Measurements from ENCODE around the gene BATF3. TPM values are rescaled to one million over a fixed set of nuclear protein-coding genes. Genes with fewer than 3 reads are reported as not detected.

BATF3 gene
- total RNA-seq, 4 donors from 2014 or later = 0.38 to 5.1 TPM; not detected in 2

GRCh38 chr1:212700892-212701819, 1.5 kb upstream of the BATF3 start:
- DNase-seq (peak in 1 of 2 donors; percentile 17), ATAC-seq (peak in 1 of 2 donors; percentile 45)
- H3K27me3 ChIP-seq = peaks cover 39 to 50% (median 46%) of the 10 kb centered on the region in 3 donors
- peak overlapping the region; percentile 35 to 71 (median 67) for H3K27ac ChIP-seq
- peak overlapping the region; percentile 61 to 69 (median 66) for H3K4me3 ChIP-seq
- TF ChIP-seq POLR2A (IDR thresholded peaks at IDR 0.05) = no peak
- TF ChIP-seq CTCF (IDR thresholded peaks at IDR 0.05 in 4 of 5, conservative IDR thresholded peaks at IDR 0.05 in 1 of 5) = no peak
- intact Hi-C loops (cut with DNase I; ENCODE audit: low total_unique reads) (no loop called here), in situ Hi-C loops (cut with MboI; ENCODE audit: low sequenced_read_pairs in 4 of 4) (no loop called here)
- H3K4me1 ChIP-seq = peaks cover 12 to 28% of the 10 kb centered on the region in 2 donors
- H3K9me3 ChIP-seq = no peaks in the 10 kb centered on the region
- no peaks in the 10 kb centered on the region for H3K36me3 ChIP-seq

- intact Hi-C loops (cut with DNase I; ENCODE audit: low total_unique reads) (no loop called here), in situ Hi-C loops (cut with MboI; ENCODE audit: low sequenced_read_pairs in 4 of 4) (no loop called here)
- Histone ChIP-seq H3K9me3 (no peaks in the 10 kb centered on the region), H3K27me3 (peaks cover 45 to 57% (median 54%) of the 10 kb centered on the region in 3 donors), H3K4me3 (peak overlapping the region; percentile 61 to 69 (median 66)), H3K27ac (peak overlapping the region; percentile 35 to 71 (median 67)), H3K4me1 (peaks cover 12 to 28% of the 10 kb centered on the region in 2 donors), H3K36me3 (no peaks in the 10 kb centered on the region)
- ATAC-seq = peak in 1 of 2 donors; percentile 22
- no peak for DNase-seq
- no peak for TF ChIP-seq CTCF (IDR thresholded peaks at IDR 0.05 in 4 of 5, conservative IDR thresholded peaks at IDR 0.05 in 1 of 5)
- TF ChIP-seq POLR2A (IDR thresholded peaks at IDR 0.05) = peak in 1 of 2 donors; percentile 8
Observed at GRCh38 chr1:212700223-212700891, 717 bp upstream of the BATF3 start.

- TF ChIP-seq CTCF (IDR thresholded peaks at IDR 0.05 in 4 of 5, conservative IDR thresholded peaks at IDR 0.05 in 1 of 5) = peak in 3 of 5 experiments; percentile 10 to 42 (median 31)
- TF ChIP-seq POLR2A (IDR thresholded peaks at IDR 0.05) = no peak
- H3K27ac ChIP-seq = no peak overlapping the region
- peaks cover 12 to 28% of the 10 kb centered on the region in 2 donors for H3K4me1 ChIP-seq
- no peaks in the 10 kb centered on the region for H3K36me3 ChIP-seq
- no peaks in the 10 kb centered on the region for H3K9me3 ChIP-seq
- DNase-seq (no peak), ATAC-seq (peak; percentile 40 to 42)
- intact Hi-C loops (cut with DNase I; ENCODE audit: low total_unique reads) (no loop called here), in situ Hi-C loops (cut with MboI; ENCODE audit: low sequenced_read_pairs in 4 of 4) (no loop called here)
- H3K4me3 ChIP-seq = peak overlapping the region; percentile 54 to 69 (median 61)
- peaks cover 50 to 63% (median 57%) of the 10 kb centered on the region in 3 donors for H3K27me3 ChIP-seq
Observed at GRCh38 chr1:212699104-212699624, 476 bp downstream of the BATF3 start.

GRCh38 chr1:212698467-212699103, 1.1 kb downstream of the BATF3 start:
- Histone ChIP-seq H3K27ac (no peak overlapping the region), H3K9me3 (no peaks in the 10 kb centered on the region), H3K4me3 (peak overlapping the region; percentile 54 to 69 (median 61)), H3K4me1 (peaks cover 12 to 28% of the 10 kb centered on the region in 2 donors), H3K27me3 (peaks cover 50 to 64% (median 57%) of the 10 kb centered on the region in 3 donors), H3K36me3 (no peaks in the 10 kb centered on the region)
- no peak for DNase-seq
- in situ Hi-C loops (cut with MboI; ENCODE audit: low sequenced_read_pairs in 4 of 4) (no loop called here), intact Hi-C loops (cut with DNase I; ENCODE audit: low total_unique reads) (no loop called here)
- no peak for ATAC-seq
- TF ChIP-seq CTCF (IDR thresholded peaks at IDR 0.05 in 4 of 5, conservative IDR thresholded peaks at IDR 0.05 in 1 of 5) (no peak), POLR2A (IDR thresholded peaks at IDR 0.05) (no peak)

Measured in gastrocnemius medialis (tissue), 4 donors.